K562 (cell line): ENCODE results near the gene CEP78. TPM values are rescaled to one million over a fixed set of nuclear protein-coding genes. Genes with fewer than 3 reads are reported as not detected.

Source experiments
- ATF3 ChIP-seq, 2 experiments: fragments of 450-650 bp in 1 of 2; sonication (generic) in 1 of 2; formaldehyde crosslinking in 1 of 2; IDR thresholded peaks in 1 of 2; conservative IDR thresholded peaks in 1 of 2; 2 replicates each; pipeline versions ENCODE4 v1.6.1 to v1.8.1; 2016 to 2023; ENCODE audit warnings: mild to moderate bottlenecking in 2 of 2, moderate library complexity in 2 of 2, inconsistent platforms in 1 of 2, missing genetic modification reagents in 1 of 2
- DNMT1 ChIP-seq: fragments of 450-650 bp; IDR thresholded peaks from 2 replicates; pipeline ENCODE4 v1.6.1; 2016; ENCODE audit warnings: antibody characterized with exemption, mild to moderate bottlenecking
- EGR1 ChIP-seq: fragments of 450-650 bp; conservative IDR thresholded peaks from 2 replicates; pipeline ENCODE4 v1.6.1; 2017; ENCODE audit warnings: mild to moderate bottlenecking
- MBD1 ChIP-seq: fragments of 250-450 bp; sonication (Bioruptor Pico); IDR thresholded peaks from 2 replicates; pipeline ENCODE4 v1.8.0; 2022; ENCODE audit warnings: inconsistent platforms
- NFRKB ChIP-seq: fragments of 450-650 bp; IDR thresholded peaks from 2 replicates; pipeline ENCODE4 v1.6.1; 2016; ENCODE audit warnings: low read depth
- PHF20 ChIP-seq: fragments of 450-650 bp; IDR thresholded peaks from 2 replicates; pipeline ENCODE4 v1.6.1; 2018; ENCODE audit not compliant: partially characterized antibody
- RBM39 ChIP-seq: fragments of 200-400 bp; formaldehyde crosslinking; optimal IDR thresholded peaks from 2 replicates; pipeline ENCODE3; 2018; ENCODE audit warnings: low read depth, low read length
- SMARCE1 ChIP-seq: fragments of 450-650 bp; IDR thresholded peaks from 2 replicates; pipeline ENCODE4 v1.7.1; 2016; ENCODE audit warnings: mild to moderate bottlenecking
- SREBF1 ChIP-seq: fragments of 150-350 bp; IDR thresholded peaks from 2 replicates; pipeline ENCODE4 v1.6.1; 2014; ENCODE audit warnings: antibody characterized with exemption, low read depth, low read length, borderline replicate concordance
- SRSF7 ChIP-seq: fragments of 200-400 bp; formaldehyde crosslinking; optimal IDR thresholded peaks from 2 replicates; pipeline ENCODE3; 2017; ENCODE audit warnings: mild to moderate bottlenecking, low read depth, low read length
- YY1 ChIP-seq, 3 experiments: IDR thresholded peaks; 2 replicates each; pipeline ENCODE4 v1.6.1; 2011; ENCODE audit warnings: low read length in 2 of 3, mild to moderate bottlenecking in 2 of 3, moderate library complexity in 2 of 3, borderline replicate concordance in 1 of 3, control low read depth in 1 of 3, low read depth in 1 of 3; ENCODE audit not compliant: insufficient read depth in 3 of 3, insufficient replicate concordance in 2 of 3, control insufficient read depth in 1 of 3, insufficient read length in 1 of 3; ENCODE audit errors: extremely low read depth in 1 of 3
- polyA plus RNA-seq, 8 experiments: library from polyadenylated mRNA; depleted of rRNA in 4 of 8; stranded (reverse) in 5 of 8; unstranded in 3 of 8; fragments of >200 nt; fragmentation: Nextera tagmentation in 2 of 8; fragmentation: Illumina TruSeq in 1 of 8; extraction: Ambion mirVana in 2 of 8; extraction: Trizol in 1 of 8; gene quantifications; 2 replicates each; pipeline versions ENCODE4 v1.2.1 to v1.2.3, GENCODE V29; 2011 to 2014; ENCODE audit warnings: inconsistent platforms in 1 of 8, missing spikeins in 1 of 8
- total RNA-seq, 7 experiments: library from RNA; depleted of rRNA in 6 of 7; stranded (reverse); fragments of >200 nt in 6 of 7; fragmentation: Illumina TruSeq in 2 of 7; extraction: Trizol in 2 of 7; gene quantifications; 2 replicates each; pipeline versions ENCODE4 v1.2.1 to v1.2.3, GENCODE V29; 2011 to 2021; ENCODE audit warnings: low replicate concordance in 1 of 7
- TF ChIP-seq, protein P1 (sequence below): sonication (generic); formaldehyde crosslinking; IDR thresholded peaks from 2 replicates; pipeline ENCODE4 v1.9.0; 2022; ENCODE audit warnings: mild to moderate bottlenecking, missing genetic modification reagents

Gene CEP78
- total and polyA plus RNA-seq, 9 of the 15 experiments (the other 6 are each of a cell fraction or from before 2014, with no cell fraction given), result 3.5 to 26.0 (median 21.5) TPM

DNA sequence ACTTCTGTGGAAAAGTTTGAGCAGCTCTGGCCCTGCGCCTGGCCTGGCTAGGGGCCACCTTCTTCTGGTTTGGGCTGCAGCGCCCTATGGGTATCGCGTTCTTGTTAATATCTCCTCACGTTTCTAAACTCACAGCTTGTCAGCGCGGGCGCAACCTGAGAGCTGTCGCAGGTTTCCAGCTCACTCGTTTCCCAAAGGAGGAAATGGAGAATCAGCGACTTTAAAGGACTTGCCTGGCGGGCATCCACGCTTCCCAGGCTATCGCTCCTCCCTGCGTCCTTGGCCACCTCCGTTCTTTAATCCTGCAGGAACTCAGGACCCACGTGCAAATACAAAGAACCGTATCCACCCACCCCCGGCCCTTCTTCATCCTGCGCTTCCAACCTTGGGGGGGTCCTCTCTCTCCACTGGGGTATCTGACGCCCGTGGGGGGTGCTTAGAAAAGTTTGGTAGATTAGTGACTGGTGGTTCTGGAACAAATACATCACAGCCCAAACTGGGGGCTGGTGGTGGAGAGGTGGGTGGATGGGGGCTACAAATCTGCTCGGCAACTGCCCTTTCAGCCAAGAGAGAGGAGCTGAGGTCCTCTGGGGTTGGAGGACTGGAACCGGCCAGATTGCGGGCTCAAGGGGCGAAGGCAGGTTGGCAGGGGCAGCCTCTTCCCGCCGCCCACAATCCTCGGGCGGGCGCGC lies 60.5 kb downstream of the CEP78 start (continued):
- TF ChIP-seq ATF3 (IDR thresholded peaks at IDR 0.05), result no peak
- TF ChIP-seq ATF3 (CRISPR knock-in tag; conservative IDR thresholded peaks at IDR 0.05), result no peak
- TF ChIP-seq SRSF7, result no peak
- no peak for TF ChIP-seq RBM39
- TF ChIP-seq NFRKB, result peak; percentile 87; the same call in 1 of the 2 replicates
- TF ChIP-seq DNMT1, result no peak
- no peak for TF ChIP-seq YY1 (IDR thresholded peaks at IDR 0.05; ENCODE audit: borderline replicate concordance in 1 of 3, control insufficient read depth in 1 of 3, extremely low read depth in 1 of 3, insufficient read depth in 3 of 3, insufficient read length in 1 of 3, insufficient replicate concordance in 2 of 3, low read depth in 1 of 3, low read length in 2 of 3)
- no peak for TF ChIP-seq SMARCE1
- TF ChIP-seq, protein P1, sequence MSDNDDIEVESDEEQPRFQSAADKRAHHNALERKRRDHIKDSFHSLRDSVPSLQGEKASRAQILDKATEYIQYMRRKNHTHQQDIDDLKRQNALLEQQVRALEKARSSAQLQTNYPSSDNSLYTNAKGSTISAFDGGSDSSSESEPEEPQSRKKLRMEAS, result no peak
- TF ChIP-seq MBD1, result peak; percentile 64; the same call in 1 of the 2 replicates
- TF ChIP-seq PHF20, result no peak
- TF ChIP-seq EGR1, result no peak
- TF ChIP-seq SREBF1, result no peak
